GM23248 (cell line): ENCODE measurements around the gene PTPRN2.

ENCODE experiments used
- EZH2 ChIP-seq: fragments of 200-600 bp; sonication (generic); IDR thresholded peaks from 2 replicates; pipeline ENCODE4 v1.6.1; 2018; ENCODE audit warnings: antibody characterized with exemption, mild to moderate bottlenecking; ENCODE audit not compliant: insufficient read depth, poor library complexity, severe bottlenecking
- EZH2phosphoT487 ChIP-seq: fragments of 200-600 bp; sonication (generic); IDR thresholded peaks from 2 replicates; pipeline ENCODE4 v1.6.1; 2018; ENCODE audit warnings: antibody characterized with exemption, moderate library complexity, mild to moderate bottlenecking, low read depth; ENCODE audit not compliant: insufficient read depth

- TF ChIP-seq EZH2phosphoT487, result no peak
- no peak for TF ChIP-seq EZH2
Observed at GRCh38 chr7:158501393-158502067, 86.1 kb downstream of the PTPRN2 start.
